GM23248 (cell line): Measurements from ENCODE around the gene SLC13A3. TPM values are rescaled to one million over a fixed set of nuclear protein-coding genes. Genes with fewer than 3 reads are reported as not detected.
A peak's percentile ranks its signal among the peaks of the same experiment; 100 is the strongest.

Experiments used
- DNase-seq: peaks from one replicate; pipeline ENCODE4 v3.0.0-alpha.2; 2015
- H2AFZ ChIP-seq: fragments of 200-600 bp; sonication (generic); 2 replicates; pipeline ENCODE4 v1.6.1; 2016; ENCODE audit warnings: antibody characterized with exemption
- H3F3A ChIP-seq: fragments of 200-600 bp; sonication (generic); 2 replicates; pipeline ENCODE4 v1.6.1; 2016; ENCODE audit warnings: mild to moderate bottlenecking, antibody characterized with exemption, mixed run types; ENCODE audit not compliant: insufficient read depth
- H3K27ac ChIP-seq: fragments of 200-600 bp; sonication (generic); 2 replicates; pipeline ENCODE4 v1.5.1; 2016; ENCODE audit warnings: mild to moderate bottlenecking
- H3K27me3 ChIP-seq: fragments of 200-600 bp; sonication (generic); replicated peaks from 2 replicates; pipeline ENCODE4 v1.6.1; 2016; ENCODE audit warnings: mild to moderate bottlenecking; ENCODE audit not compliant: insufficient read depth
- H3K36me3 ChIP-seq: fragments of 200-600 bp; sonication (generic); 2 replicates; pipeline ENCODE4 v1.6.1; 2016; ENCODE audit warnings: low read depth, mild to moderate bottlenecking
- H3K4me1 ChIP-seq: fragments of 200-600 bp; sonication (generic); 2 replicates; pipeline ENCODE4 v1.6.1; 2016; ENCODE audit warnings: mild to moderate bottlenecking; ENCODE audit not compliant: insufficient read depth
- H3K4me2 ChIP-seq: fragments of 200-600 bp; sonication (generic); one replicate; pipeline ENCODE4 v1.6.1; 2016; ENCODE audit warnings: mild to moderate bottlenecking; ENCODE audit not compliant: unreplicated experiment
- H3K4me3 ChIP-seq: fragments of 200-600 bp; sonication (generic); 2 replicates; pipeline ENCODE4 v1.5.1; 2016; ENCODE audit warnings: mild to moderate bottlenecking
- H3K79me2 ChIP-seq: fragments of 200-600 bp; sonication (generic); 2 replicates; pipeline ENCODE4 v1.6.1; 2016; ENCODE audit warnings: mild to moderate bottlenecking; ENCODE audit not compliant: insufficient read depth
- H3K9ac ChIP-seq: fragments of 200-600 bp; sonication (generic); 2 replicates; pipeline ENCODE4 v1.6.1; 2016; ENCODE audit warnings: mild to moderate bottlenecking
- H3K9me2 ChIP-seq: fragments of 200-600 bp; sonication (generic); 2 replicates; pipeline ENCODE4 v1.6.1; 2016; ENCODE audit warnings: mixed run types, mild to moderate bottlenecking, moderate library complexity; ENCODE audit not compliant: insufficient read depth
- H3K9me3 ChIP-seq: fragments of 200-600 bp; sonication (generic); one replicate; pipeline ENCODE4 v1.6.1; 2017; ENCODE audit warnings: low read depth
- H4K20me1 ChIP-seq: fragments of 200-600 bp; sonication (generic); 2 replicates; pipeline ENCODE4 v1.6.0; 2016; ENCODE audit not compliant: insufficient read depth
- EZH2 ChIP-seq: fragments of 200-600 bp; sonication (generic); IDR thresholded peaks from 2 replicates; pipeline ENCODE4 v1.6.1; 2018; ENCODE audit warnings: antibody characterized with exemption, mild to moderate bottlenecking; ENCODE audit not compliant: insufficient read depth, poor library complexity, severe bottlenecking
- EZH2phosphoT487 ChIP-seq: fragments of 200-600 bp; sonication (generic); IDR thresholded peaks from 2 replicates; pipeline ENCODE4 v1.6.1; 2018; ENCODE audit warnings: antibody characterized with exemption, moderate library complexity, mild to moderate bottlenecking, low read depth; ENCODE audit not compliant: insufficient read depth
- WGBS, 2 experiments: methylation state at CpG; one replicate each; pipeline ENCODE4 v1.1.6; 2015 to 2017; ENCODE audit warnings: low lambda C conversion rate in 2 of 2, low coverage in 1 of 2; ENCODE audit errors: missing lambda C conversion rate in 2 of 2; 5-methylcytosine and 5-hydroxymethylcytosine counted together
- in situ Hi-C: fragments of 300-500 bp; cut with MboI; formaldehyde crosslinking; loops from 2 replicates; pipeline ENCODE4 v1.15.0; 2020
- polyA plus RNA-seq: library from polyadenylated mRNA; unstranded; fragments of >200 nt; fragmentation: Nextera tagmentation; extraction: Ambion mirVana; gene quantifications from 2 replicates; pipeline ENCODE4 v1.2.1, GENCODE V29; 2016
- total RNA-seq: library from RNA; depleted of rRNA; stranded (reverse); fragments of >200 nt; shearing (Covaris generic); gene quantifications from 2 replicates; pipeline ENCODE4 v1.2.3, GENCODE V29; 2014

SLC13A3 gene
- total and polyA plus RNA-seq, 2 experiments from 2014 or later: 2.4 to 4.6 TPM

GRCh38 chr20:46657137-46657536 is 5.9 kb upstream of the SLC13A3 start:
- Histone ChIP-seq H3K36me3 (no peaks in the 10 kb centered on the region), H3K27ac (no peak overlapping the region), H3K9me2 (peaks cover 3% of the 10 kb centered on the region; the same call in 1 of the 2 replicates), H3K4me3 (no peak overlapping the region), H2AFZ (no peak overlapping the region), H3K9me3 (no peaks in the 10 kb centered on the region), H3K27me3 (0 out of 2 replicates have a peak, but pooled peaks cover under 1% of the 10 kb centered on the region), H3F3A (no peaks in the 10 kb centered on the region), H4K20me1 (no peaks in the 10 kb centered on the region), H3K4me2 (no peak overlapping the region), H3K9ac (no peak overlapping the region), H3K4me1 (no peaks in the 10 kb centered on the region), H3K79me2 (no peaks in the 10 kb centered on the region)
- WGBS, 2 experiments: 87 to 89% methylated on average over 8 of the region's 8 CpGs
- TF ChIP-seq EZH2phosphoT487 (no peak), EZH2 (no peak)
- in situ Hi-C loops: no loop called here
- DNase-seq: no peak

GRCh38 chr20:46652699-46653098 is 1.4 kb upstream of the SLC13A3 start:
- H3K9ac ChIP-seq: no peak overlapping the region
- H4K20me1 ChIP-seq: no peaks in the 10 kb centered on the region
- H3K36me3 ChIP-seq: no peaks in the 10 kb centered on the region
- no peak overlapping the region for H3K4me3 ChIP-seq
- TF ChIP-seq EZH2phosphoT487: no peak
- TF ChIP-seq EZH2: no peak
- H3K9me3 ChIP-seq: no peaks in the 10 kb centered on the region
- no peak overlapping the region for H2AFZ ChIP-seq
- no peak overlapping the region for H3K4me2 ChIP-seq
- H3K9me2 ChIP-seq: peaks cover 3% of the 10 kb centered on the region; the same call in 1 of the 2 replicates
- H3K27me3 ChIP-seq: peaks cover 8% of the 10 kb centered on the region; the same call in 1 of the 2 replicates
- no peaks in the 10 kb centered on the region for H3K79me2 ChIP-seq
- in situ Hi-C loops: no loop called here
- peak; percentile 4 for DNase-seq
- H3K27ac ChIP-seq: no peak overlapping the region
- H3K4me1 ChIP-seq: no peaks in the 10 kb centered on the region
- H3F3A ChIP-seq: no peaks in the 10 kb centered on the region

- H3K27ac ChIP-seq: no peak overlapping the region
- H2AFZ ChIP-seq: no peak overlapping the region
- H3K36me3 ChIP-seq: no peaks in the 10 kb centered on the region
- WGBS, 2 experiments: 86 to 93% methylated on average over 10 of the region's 10 CpGs
- H3F3A ChIP-seq: no peaks in the 10 kb centered on the region
- no peak overlapping the region for H3K9ac ChIP-seq
- no peaks in the 10 kb centered on the region for H3K79me2 ChIP-seq
- no peak for TF ChIP-seq EZH2
- TF ChIP-seq EZH2phosphoT487: no peak
- no peak overlapping the region for H3K4me2 ChIP-seq
- no peaks in the 10 kb centered on the region for H3K9me3 ChIP-seq
- H3K4me3 ChIP-seq: no peak overlapping the region
- H3K9me2 ChIP-seq: peaks cover 3% of the 10 kb centered on the region; the same call in 1 of the 2 replicates
- H3K4me1 ChIP-seq: no peaks in the 10 kb centered on the region
- in situ Hi-C loops: no loop called here
- H4K20me1 ChIP-seq: no peaks in the 10 kb centered on the region
- peaks cover 8% of the 10 kb centered on the region; the same call in 1 of the 2 replicates for H3K27me3 ChIP-seq
- DNase-seq: no peak
Measured at GRCh38 chr20:46650575-46651090, 626 bp downstream of the SLC13A3 start.

GRCh38 chr20:46649965-46650542 is 1.2 kb downstream of the SLC13A3 start:
- Histone ChIP-seq H4K20me1 (no peaks in the 10 kb centered on the region), H3K36me3 (no peaks in the 10 kb centered on the region), H3F3A (no peaks in the 10 kb centered on the region), H3K9me2 (peaks cover 3% of the 10 kb centered on the region; the same call in 1 of the 2 replicates), H3K9ac (no peak overlapping the region), H3K79me2 (no peaks in the 10 kb centered on the region), H3K4me2 (no peak overlapping the region), H3K27ac (no peak overlapping the region), H3K27me3 (peaks cover 8% of the 10 kb centered on the region; the same call in 1 of the 2 replicates), H3K9me3 (no peaks in the 10 kb centered on the region), H2AFZ (no peak overlapping the region), H3K4me1 (no peaks in the 10 kb centered on the region), H3K4me3 (no peak overlapping the region)
- TF ChIP-seq EZH2phosphoT487: no peak
- TF ChIP-seq EZH2: no peak
- in situ Hi-C loops: no loop called here
- 87 to 90% methylated on average over 9 of the region's 9 CpGs for WGBS, 2 experiments
- DNase-seq: no peak

- no peak for DNase-seq
- TF ChIP-seq EZH2phosphoT487 (no peak), EZH2 (no peak)
- WGBS, 2 experiments: 64 to 70% methylated on average over 3 of the region's 3 CpGs
- H3K4me2 ChIP-seq: no peak overlapping the region
- no peaks in the 10 kb centered on the region for H3K79me2 ChIP-seq
- H2AFZ ChIP-seq: no peak overlapping the region
- H3K9me2 ChIP-seq: peaks cover 3% of the 10 kb centered on the region; the same call in 1 of the 2 replicates
- H3K27me3 ChIP-seq: peaks cover 8% of the 10 kb centered on the region; the same call in 1 of the 2 replicates
- in situ Hi-C loops: no loop called here
- no peaks in the 10 kb centered on the region for H3K36me3 ChIP-seq
- no peaks in the 10 kb centered on the region for H3K4me1 ChIP-seq
- no peak overlapping the region for H3K27ac ChIP-seq
- no peaks in the 10 kb centered on the region for H4K20me1 ChIP-seq
- H3K9ac ChIP-seq: no peak overlapping the region
- H3F3A ChIP-seq: no peaks in the 10 kb centered on the region
- no peaks in the 10 kb centered on the region for H3K9me3 ChIP-seq
- no peak overlapping the region for H3K4me3 ChIP-seq
Measured at GRCh38 chr20:46649650-46649949, 1.7 kb downstream of the SLC13A3 start.
